HFFc6 (cell line): ENCODE data around the gene CTNNA2. TPM values are rescaled to one million over a fixed set of nuclear protein-coding genes. Genes with fewer than 3 reads are reported as not detected.

ENCODE experiments used
- DNase-seq: peaks from one replicate; pipeline ENCODE4 v3.0.0-alpha.2; 2018
- H3K27ac Mint-ChIP-seq: 2 replicates; pipeline ENCODE4 v1.8.0; 2020; ENCODE audit warnings: mild to moderate bottlenecking, mixed read lengths
- H3K27me3 Mint-ChIP-seq: 2 replicates; pipeline ENCODE4 v1.8.0; 2021; ENCODE audit warnings: mild to moderate bottlenecking, moderate library complexity, mixed read lengths; ENCODE audit not compliant: insufficient read depth
- H3K36me3 Mint-ChIP-seq: 2 replicates; pipeline ENCODE4 v1.8.0; 2021; ENCODE audit warnings: low read depth, mixed read lengths
- H3K4me1 Mint-ChIP-seq: 2 replicates; pipeline ENCODE4 v1.8.0; 2020; ENCODE audit warnings: low read depth, mixed read lengths
- H3K4me3 Mint-ChIP-seq: 2 replicates; pipeline ENCODE4 v1.8.0; 2020; ENCODE audit warnings: mild to moderate bottlenecking, moderate library complexity, mixed read lengths
- H3K9me3 Mint-ChIP-seq: 2 replicates; pipeline ENCODE4 v1.8.0; 2020; ENCODE audit warnings: mild to moderate bottlenecking, mixed read lengths
- CTCF ChIP-seq: fragments of 200-600 bp; sonication (generic); IDR thresholded peaks from 2 replicates; pipeline ENCODE4 v1.5.0; 2021; ENCODE audit warnings: antibody characterized with exemption, mild to moderate bottlenecking
- total RNA-seq, 6 experiments: library from RNA; stranded (reverse); fragmentation: NEBNext Ultra II Directional; extraction: Animal tissue kit (Norgen Biotek cat#: 25700); gene quantifications; 2 replicates in 1 of 6; 3 replicates in 5 of 6; pipeline ENCODE4 v1.2.3, GENCODE V29; 2021

The CTNNA2 gene
- total RNA-seq, 6 experiments from 2014 or later, result not detected

- peak overlapping the region; percentile 6; the same call in 1 of the 2 replicates for H3K4me3 Mint-ChIP-seq
- no peaks in the 10 kb centered on the region for H3K4me1 Mint-ChIP-seq
- no peaks in the 10 kb centered on the region for H3K36me3 Mint-ChIP-seq
- peak; percentile 33 for DNase-seq
- peak; percentile 96 for TF ChIP-seq CTCF
- H3K27ac Mint-ChIP-seq, result no peak overlapping the region
- H3K27me3 Mint-ChIP-seq, result no peaks in the 10 kb centered on the region
- H3K9me3 Mint-ChIP-seq, result no peaks in the 10 kb centered on the region
Measured at GRCh38 chr2:80238692-80239469, 726.0 kb downstream of the CTNNA2 start.

GRCh38 chr2:80242355-80242910 is 729.6 kb downstream of the CTNNA2 start:
- Mint-ChIP-seq H3K27ac (no peak overlapping the region), H3K36me3 (no peaks in the 10 kb centered on the region), H3K4me3 (no peak overlapping the region), H3K27me3 (no peaks in the 10 kb centered on the region), H3K4me1 (no peaks in the 10 kb centered on the region), H3K9me3 (no peaks in the 10 kb centered on the region)
- no peak for DNase-seq
- no peak for TF ChIP-seq CTCF

- Mint-ChIP-seq H3K9me3 (no peaks in the 10 kb centered on the region), H3K27ac (no peak overlapping the region), H3K36me3 (no peaks in the 10 kb centered on the region), H3K27me3 (no peaks in the 10 kb centered on the region; the same call in 1 of the 2 replicates), H3K4me1 (no peaks in the 10 kb centered on the region), H3K4me3 (no peak overlapping the region)
- no peak for DNase-seq
- no peak for TF ChIP-seq CTCF
Measured at GRCh38 chr2:80244905-80245584, 732.2 kb downstream of the CTNNA2 start.

GRCh38 chr2:80246534-80246933 is 733.7 kb downstream of the CTNNA2 start:
- Mint-ChIP-seq H3K36me3 (no peaks in the 10 kb centered on the region), H3K4me3 (no peak overlapping the region), H3K9me3 (no peaks in the 10 kb centered on the region), H3K4me1 (no peaks in the 10 kb centered on the region), H3K27ac (no peak overlapping the region), H3K27me3 (no peaks in the 10 kb centered on the region; the same call in 1 of the 2 replicates)
- TF ChIP-seq CTCF, result no peak
- DNase-seq, result no peak

GRCh38 chr2:80247339-80247738 is 734.5 kb downstream of the CTNNA2 start:
- Mint-ChIP-seq H3K4me3 (no peak overlapping the region), H3K27ac (no peak overlapping the region), H3K27me3 (no peaks in the 10 kb centered on the region; the same call in 1 of the 2 replicates), H3K9me3 (no peaks in the 10 kb centered on the region), H3K4me1 (no peaks in the 10 kb centered on the region), H3K36me3 (no peaks in the 10 kb centered on the region)
- TF ChIP-seq CTCF, result no peak
- DNase-seq, result no peak
